ENCODE results near the gene CARM1. TPM values are rescaled to one million over a fixed set of nuclear protein-coding genes. Genes with fewer than 3 reads are reported as not detected.

CARM1 gene
- polyA plus RNA-seq, 2 donors, result 28.5 to 35.7 TPM

- no peaks in the 10 kb centered on the region for H3K36me3 ChIP-seq (ENCODE audit: control insufficient read depth in 2 of 2, insufficient read depth in 2 of 2, low read length in 1 of 2)
- H3K9me3 ChIP-seq (ENCODE audit: control insufficient read depth in 2 of 2, insufficient read depth in 1 of 2, low read depth in 1 of 2, low read length in 1 of 2), result no peaks in the 10 kb centered on the region
- H3K27ac ChIP-seq (ENCODE audit: low read depth in 2 of 2, low read length in 1 of 2), result peak overlapping the region; percentile 46 to 79
- WGBS, 2 donors, result 75 to 80% methylated on average over 4 of the region's 4 CpGs
- H3K4me1 ChIP-seq (ENCODE audit: control insufficient read depth in 2 of 2, insufficient read depth in 2 of 2, low read length in 1 of 2), result peaks cover 6 to 12% of the 10 kb centered on the region in 2 donors
- H3K4me3 ChIP-seq (ENCODE audit: low read depth in 1 of 2, low read length in 2 of 2), result no peak overlapping the region
- H3K27me3 ChIP-seq (ENCODE audit: control insufficient read depth in 1 of 2, insufficient read depth in 2 of 2, low read length in 2 of 2), result no peaks in the 10 kb centered on the region
Observed at GRCh38 chr19:10963865-10964264, 92.5 kb downstream of the CARM1 start.

- Histone ChIP-seq H3K27ac (ENCODE audit: low read depth in 2 of 2, low read length in 1 of 2) (peak overlapping the region in 1 of 2 donors; percentile 49), H3K9me3 (ENCODE audit: control insufficient read depth in 2 of 2, insufficient read depth in 1 of 2, low read depth in 1 of 2, low read length in 1 of 2) (no peaks in the 10 kb centered on the region)
- 97 to 98% methylated on average over 4 of the region's 4 CpGs for WGBS, 2 donors
Observed at GRCh38 chr19:10964903-10965302, 93.5 kb downstream of the CARM1 start.

GRCh38 chr19:10965398-10965797 is 94.0 kb downstream of the CARM1 start:
- no peak overlapping the region for H3K4me3 ChIP-seq (ENCODE audit: low read depth in 1 of 2, low read length in 2 of 2)
- H3K27me3 ChIP-seq (ENCODE audit: control insufficient read depth in 1 of 2, insufficient read depth in 2 of 2, low read length in 2 of 2), result no peaks in the 10 kb centered on the region
- H3K4me1 ChIP-seq (ENCODE audit: control insufficient read depth in 2 of 2, insufficient read depth in 2 of 2, low read length in 1 of 2), result peaks cover 6 to 16% of the 10 kb centered on the region in 2 donors
- no peaks in the 10 kb centered on the region for H3K36me3 ChIP-seq (ENCODE audit: control insufficient read depth in 2 of 2, insufficient read depth in 2 of 2, low read length in 1 of 2)
- H3K9me3 ChIP-seq (ENCODE audit: control insufficient read depth in 2 of 2, insufficient read depth in 1 of 2, low read depth in 1 of 2, low read length in 1 of 2), result no peaks in the 10 kb centered on the region
- WGBS, 2 donors, result 80 to 81% methylated on average over 6 of the region's 6 CpGs
- H3K27ac ChIP-seq (ENCODE audit: low read depth in 2 of 2, low read length in 1 of 2), result no peak overlapping the region

More at GRCh38 chr19:10964903-10965302, 93.5 kb downstream of the CARM1 start:
- H3K36me3 ChIP-seq (ENCODE audit: control insufficient read depth in 2 of 2, insufficient read depth in 2 of 2, low read length in 1 of 2), result no peaks in the 10 kb centered on the region
- no peak overlapping the region for H3K4me3 ChIP-seq (ENCODE audit: low read depth in 1 of 2, low read length in 2 of 2)
- peaks cover 6 to 15% of the 10 kb centered on the region in 2 donors for H3K4me1 ChIP-seq (ENCODE audit: control insufficient read depth in 2 of 2, insufficient read depth in 2 of 2, low read length in 1 of 2)
- no peaks in the 10 kb centered on the region for H3K27me3 ChIP-seq (ENCODE audit: control insufficient read depth in 1 of 2, insufficient read depth in 2 of 2, low read length in 2 of 2)

GRCh38 chr19:10966809-10967208 is 95.5 kb downstream of the CARM1 start:
- H3K4me1 ChIP-seq (ENCODE audit: control insufficient read depth in 2 of 2, insufficient read depth in 2 of 2, low read length in 1 of 2), result peaks cover 6 to 16% of the 10 kb centered on the region in 2 donors
- H3K36me3 ChIP-seq (ENCODE audit: control insufficient read depth in 2 of 2, insufficient read depth in 2 of 2, low read length in 1 of 2), result no peaks in the 10 kb centered on the region
- H3K27me3 ChIP-seq (ENCODE audit: control insufficient read depth in 1 of 2, insufficient read depth in 2 of 2, low read length in 2 of 2), result no peaks in the 10 kb centered on the region
- no peak overlapping the region for H3K4me3 ChIP-seq (ENCODE audit: low read depth in 1 of 2, low read length in 2 of 2)
- 80 to 89% methylated on average over 8 of the region's 8 CpGs for WGBS, 2 donors
- no peaks in the 10 kb centered on the region for H3K9me3 ChIP-seq (ENCODE audit: control insufficient read depth in 2 of 2, insufficient read depth in 1 of 2, low read depth in 1 of 2, low read length in 1 of 2)
- no peak overlapping the region for H3K27ac ChIP-seq (ENCODE audit: low read depth in 2 of 2, low read length in 1 of 2)

GRCh38 chr19:10968527-10969135 is 97.3 kb downstream of the CARM1 start:
- Histone ChIP-seq H3K27me3 (ENCODE audit: control insufficient read depth in 1 of 2, insufficient read depth in 2 of 2, low read length in 2 of 2) (no peaks in the 10 kb centered on the region), H3K36me3 (ENCODE audit: control insufficient read depth in 2 of 2, insufficient read depth in 2 of 2, low read length in 1 of 2) (no peaks in the 10 kb centered on the region), H3K27ac (ENCODE audit: low read depth in 2 of 2, low read length in 1 of 2) (peak overlapping the region; percentile 62 to 77), H3K4me3 (ENCODE audit: low read depth in 1 of 2, low read length in 2 of 2) (no peak overlapping the region), H3K9me3 (ENCODE audit: control insufficient read depth in 2 of 2, insufficient read depth in 1 of 2, low read depth in 1 of 2, low read length in 1 of 2) (no peaks in the 10 kb centered on the region), H3K4me1 (ENCODE audit: control insufficient read depth in 2 of 2, insufficient read depth in 2 of 2, low read length in 1 of 2) (peaks cover 4 to 10% of the 10 kb centered on the region in 2 donors)
- WGBS, 2 donors, result 52 to 57% methylated on average over 10 of the region's 10 CpGs

GRCh38 chr19:10971107-10971726 is 99.9 kb downstream of the CARM1 start:
- WGBS, 2 donors, result 93 to 95% methylated on average over 8 of the region's 8 CpGs
- Histone ChIP-seq H3K4me3 (ENCODE audit: low read depth in 1 of 2, low read length in 2 of 2) (no peak overlapping the region), H3K27me3 (ENCODE audit: control insufficient read depth in 1 of 2, insufficient read depth in 2 of 2, low read length in 2 of 2) (no peaks in the 10 kb centered on the region), H3K9me3 (ENCODE audit: control insufficient read depth in 2 of 2, insufficient read depth in 1 of 2, low read depth in 1 of 2, low read length in 1 of 2) (no peaks in the 10 kb centered on the region), H3K27ac (ENCODE audit: low read depth in 2 of 2, low read length in 1 of 2) (no peak overlapping the region), H3K4me1 (ENCODE audit: control insufficient read depth in 2 of 2, insufficient read depth in 2 of 2, low read length in 1 of 2) (peaks cover 5 to 16% of the 10 kb centered on the region in 2 donors), H3K36me3 (ENCODE audit: control insufficient read depth in 2 of 2, insufficient read depth in 2 of 2, low read length in 1 of 2) (no peaks in the 10 kb centered on the region)

Other genes starting within 250 kb of the CARM1 start
- 10 to 100 TPM; 70.5 to 76.8 TPM for gene SLC44A2, start 246.0 kb upstream of the CARM1 start, polyA plus RNA-seq
- gene ILF3, start 217.2 kb upstream of the CARM1 start, polyA plus RNA-seq, result 100 to 1,000 TPM in 1 of 2 donors, 10 to 100 TPM in 1; 84.2 to 107 TPM
- gene QTRT1, start 170.1 kb upstream of the CARM1 start, polyA plus RNA-seq, result 10 to 100 TPM; 53.2 to 86.4 TPM
- 10 to 100 TPM; 68.4 to 87.9 TPM for gene DNM2, start 153.5 kb upstream of the CARM1 start, polyA plus RNA-seq
- gene TMED1, start 35.3 kb upstream of the CARM1 start, polyA plus RNA-seq, result 10 to 100 TPM in 1 of 2 donors, 1 to 10 TPM in 1; 9.9 to 20.4 TPM
- gene C19orf38, start 23.1 kb upstream of the CARM1 start, polyA plus RNA-seq, result under 1 TPM; 0.19 to 0.20 TPM
- 10 to 100 TPM; 37.3 to 47.7 TPM for gene YIPF2, start 57.1 kb downstream of the CARM1 start, polyA plus RNA-seq
- 10 to 100 TPM; 14.1 to 16.7 TPM for gene TIMM29, start 57.3 kb downstream of the CARM1 start, polyA plus RNA-seq
- 100 to 1,000 TPM in 1 of 2 donors, 10 to 100 TPM in 1; 66.8 to 113 TPM for gene SMARCA4, start 89.5 kb downstream of the CARM1 start, polyA plus RNA-seq
- 10 to 100 TPM; 51.9 to 66.7 TPM for gene LDLR, start 217.9 kb downstream of the CARM1 start, polyA plus RNA-seq